ENCODE measurements around the gene EPHA6.

Gene EPHA6

DNA sequence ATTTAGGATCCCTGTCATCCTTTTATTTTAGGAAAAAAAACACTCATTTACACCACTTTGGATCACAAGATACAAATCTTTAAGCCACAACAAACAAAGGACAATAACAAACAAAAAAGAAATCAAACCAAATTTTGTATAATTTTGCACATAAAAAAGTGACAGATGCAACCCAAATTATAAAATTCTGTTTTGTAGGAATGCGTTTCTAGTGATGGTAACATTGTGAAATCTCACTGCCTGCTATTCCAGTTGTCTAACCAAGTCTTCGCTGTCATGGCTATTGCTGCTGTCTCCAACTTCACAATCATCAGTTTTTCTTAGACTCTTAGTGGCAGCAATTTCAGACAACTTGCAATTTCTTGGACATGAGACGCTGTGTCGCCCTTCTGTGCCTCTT lies 891.8 kb downstream of the EPHA6 start:
- DNase-seq (ENCODE audit: low spot score): no peak

DNA sequence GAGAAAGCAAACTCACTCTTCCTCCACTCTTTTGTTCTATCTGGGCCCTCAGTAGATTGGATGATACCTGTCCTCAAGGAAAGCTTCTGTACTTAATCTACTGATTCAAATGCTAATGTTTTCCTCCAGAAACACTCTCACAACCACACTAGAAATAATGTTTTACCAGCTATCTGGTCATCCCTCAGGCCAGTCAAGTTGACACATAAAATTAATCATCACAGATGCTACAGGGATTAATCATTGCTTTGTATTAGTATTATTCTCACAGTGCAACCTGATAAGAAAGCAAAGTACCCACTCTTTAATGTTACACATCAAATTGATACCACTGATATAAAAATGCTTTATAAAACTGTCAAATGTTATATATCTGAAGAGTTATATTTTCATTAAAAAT lies 897.3 kb downstream of the EPHA6 start:
- DNase-seq (ENCODE audit: low spot score): no peak

DNA sequence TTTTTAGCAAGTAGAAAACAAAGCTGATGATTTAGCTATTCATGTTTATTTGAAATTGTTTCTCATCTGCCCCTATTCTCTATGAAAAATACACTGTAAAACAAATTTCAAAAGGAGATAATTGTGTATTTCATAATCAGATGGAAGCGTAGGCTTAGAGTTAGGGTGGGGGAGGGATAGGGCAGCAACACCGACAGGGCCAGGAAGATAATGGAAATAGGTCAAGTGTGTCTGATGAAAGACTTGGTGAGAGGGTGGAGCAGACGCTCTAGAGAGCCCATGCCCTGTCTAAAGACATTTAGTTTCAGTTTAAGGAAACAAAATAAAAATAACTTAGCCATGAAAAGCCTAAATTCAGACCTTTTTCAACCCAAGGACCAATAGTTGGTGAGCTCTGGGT lies 898.5 kb downstream of the EPHA6 start:
- no peak for DNase-seq (ENCODE audit: low spot score)

DNA sequence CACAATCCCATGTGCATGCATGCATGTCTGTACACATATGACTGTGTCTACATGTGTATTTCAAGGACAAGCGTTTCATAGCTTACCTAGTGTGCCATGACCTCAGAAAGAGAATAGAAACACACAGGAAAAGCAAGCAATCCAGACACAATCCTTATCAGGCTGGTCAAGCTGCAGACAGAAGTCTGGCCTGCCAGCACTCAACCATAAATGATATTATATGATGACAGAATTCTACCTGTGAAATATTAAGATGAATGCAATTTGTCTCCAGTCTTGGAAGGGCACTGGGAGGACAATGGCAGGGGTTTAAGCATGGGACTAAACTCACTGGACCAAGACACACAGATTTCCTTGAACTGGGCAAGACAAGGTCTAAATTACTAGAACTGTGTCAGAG lies 899.2 kb downstream of the EPHA6 start:
- no peak for DNase-seq (ENCODE audit: low spot score)

DNA sequence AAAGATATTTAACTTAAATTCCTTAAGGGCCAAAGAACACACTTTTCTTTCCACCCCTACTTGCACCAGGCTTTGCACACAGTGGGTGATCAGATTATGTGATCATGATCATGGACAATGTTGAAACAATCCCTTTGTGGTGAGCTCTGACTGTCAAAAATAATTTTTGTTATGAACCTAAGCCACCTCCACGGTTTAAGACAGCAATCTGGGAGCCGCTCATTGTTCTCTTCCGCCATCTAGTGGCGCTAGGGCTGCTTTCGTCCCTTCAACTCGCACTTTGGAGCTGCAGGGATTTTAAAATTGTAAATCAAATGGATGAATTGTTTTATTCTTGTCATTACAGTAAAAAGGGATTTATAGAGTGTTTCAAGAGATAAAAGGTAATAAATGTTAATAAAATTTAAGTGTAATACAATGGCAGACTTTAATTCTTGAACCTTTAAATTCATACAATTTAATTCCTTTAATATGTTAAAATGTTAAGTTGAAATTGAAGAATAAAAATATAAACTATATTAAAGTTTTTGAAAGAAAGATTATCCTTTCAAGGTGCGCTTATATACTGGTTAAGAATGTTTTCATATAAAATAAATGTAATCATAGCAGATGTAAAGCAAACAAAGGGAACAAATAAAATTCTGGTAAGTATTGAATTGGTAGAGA lies 904.9 kb downstream of the EPHA6 start:
- DNase-seq (ENCODE audit: low spot score): peak; percentile 67

DNA sequence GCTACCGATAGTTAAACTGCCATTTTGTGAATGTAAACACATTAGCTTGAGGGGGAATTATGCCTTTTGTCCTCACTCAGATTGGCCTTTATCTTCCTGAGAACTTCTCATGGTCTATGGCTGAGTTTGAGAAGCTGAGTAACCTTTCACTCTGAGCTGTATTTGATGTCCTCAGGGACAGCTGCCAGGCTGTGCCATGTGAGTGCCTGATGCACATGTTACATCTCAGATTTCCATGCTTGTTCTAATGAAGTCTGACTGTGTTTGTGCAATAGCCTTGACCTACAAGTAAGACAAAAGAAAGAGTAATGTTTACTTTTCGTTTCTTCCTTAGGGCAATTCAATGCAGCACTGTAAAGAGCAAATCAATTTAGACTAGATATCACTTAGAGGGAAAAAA lies 906.0 kb downstream of the EPHA6 start:
- DNase-seq (ENCODE audit: low spot score): no peak

DNA sequence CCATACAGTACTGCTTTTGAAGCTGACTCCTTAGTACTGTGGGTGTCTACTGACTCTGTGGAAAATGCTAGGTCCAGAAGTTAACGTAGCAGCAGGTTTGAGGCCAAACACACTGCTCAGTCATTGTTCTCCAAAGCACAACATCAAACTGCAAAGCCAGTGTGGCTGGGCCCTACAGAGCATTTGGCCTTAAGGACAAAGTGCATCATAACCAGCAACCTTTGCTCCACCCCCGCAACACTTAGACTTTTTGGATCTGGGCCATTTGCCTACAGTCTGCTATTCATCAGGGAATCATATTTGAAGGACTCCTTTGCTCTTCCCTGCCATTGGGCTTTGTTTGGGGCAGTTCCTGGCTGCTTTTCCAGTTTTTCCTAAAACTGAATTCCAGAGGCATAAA lies 907.1 kb downstream of the EPHA6 start:
- no peak for DNase-seq (ENCODE audit: low spot score)

DNA sequence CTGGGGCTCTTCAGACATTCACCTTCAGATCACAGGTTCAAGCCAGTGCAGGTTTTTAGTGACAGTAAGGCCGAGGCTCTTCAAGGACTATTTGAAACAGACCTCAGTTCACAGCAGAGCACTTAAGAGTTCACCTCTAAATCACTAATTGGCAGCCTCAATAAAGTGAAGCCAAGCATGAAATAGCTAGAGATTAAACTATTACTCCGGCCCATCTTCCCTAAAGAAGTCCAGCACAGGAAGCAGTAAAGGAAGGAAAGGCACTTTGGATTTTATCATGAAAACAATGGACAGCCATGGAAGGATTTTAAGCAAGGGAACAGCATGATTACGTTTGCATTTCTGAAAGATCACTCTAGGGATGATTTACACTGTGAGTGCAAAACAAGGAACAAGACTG lies 922.5 kb downstream of the EPHA6 start:
- no peak for DNase-seq (ENCODE audit: low spot score)

DNA sequence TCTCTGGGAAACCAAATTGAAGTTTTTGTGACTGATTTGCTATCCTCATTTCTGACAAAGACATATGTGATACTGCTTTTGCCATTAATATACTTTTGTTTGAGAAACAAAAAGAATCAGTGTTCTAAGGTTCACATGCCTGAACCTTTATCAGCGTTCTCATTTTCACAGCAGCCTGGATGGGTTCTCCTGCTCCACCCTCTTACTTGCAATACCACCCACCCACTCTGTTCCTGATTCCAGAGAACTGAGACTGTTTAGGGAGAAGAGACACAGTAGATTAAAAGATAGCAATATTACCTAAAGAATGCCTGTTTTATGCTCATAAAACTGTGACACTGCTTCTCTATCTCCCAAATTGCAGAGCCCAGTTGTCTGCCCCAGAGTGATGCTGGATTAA lies 924.4 kb downstream of the EPHA6 start:
- no peak for DNase-seq (ENCODE audit: low spot score)

DNA sequence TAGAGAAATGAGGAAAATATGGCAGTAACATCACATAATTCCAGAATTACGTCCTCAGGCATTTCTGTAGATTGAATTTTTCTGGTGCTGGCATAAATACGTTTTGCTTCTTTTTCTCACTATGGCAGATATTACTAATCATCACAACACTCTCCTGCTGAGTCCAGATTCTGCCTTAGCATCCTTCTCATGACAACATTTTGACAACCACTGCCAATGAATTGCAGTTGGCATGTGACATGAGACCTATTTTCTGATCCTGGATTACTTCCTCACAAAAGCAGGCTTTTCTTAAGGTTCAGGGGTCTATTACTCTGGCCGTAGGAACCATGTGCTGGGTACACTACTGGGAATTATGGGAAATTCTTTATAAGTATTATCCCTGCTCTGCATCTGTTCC lies 927.6 kb downstream of the EPHA6 start:
- no peak for DNase-seq (ENCODE audit: low spot score)

DNA sequence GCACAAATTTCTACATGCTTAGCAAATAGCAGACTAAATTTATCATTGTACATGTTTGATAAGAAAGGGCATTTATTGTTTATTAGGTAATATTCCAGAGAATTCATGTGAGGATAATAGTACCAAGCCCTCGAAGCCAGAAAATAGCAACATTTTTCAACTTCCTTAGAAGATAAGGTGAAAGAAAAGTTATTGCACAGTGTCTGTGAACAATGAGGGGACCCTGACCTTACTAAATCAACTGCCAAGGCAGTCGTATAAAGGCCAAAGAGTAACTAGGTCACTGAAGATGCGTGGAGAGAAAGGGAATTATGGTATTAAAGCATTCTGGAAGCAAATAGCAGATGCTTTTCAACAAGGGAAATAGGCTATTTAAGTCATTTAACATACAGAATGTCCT lies 929.9 kb downstream of the EPHA6 start:
- DNase-seq (ENCODE audit: low spot score): no peak

DNA sequence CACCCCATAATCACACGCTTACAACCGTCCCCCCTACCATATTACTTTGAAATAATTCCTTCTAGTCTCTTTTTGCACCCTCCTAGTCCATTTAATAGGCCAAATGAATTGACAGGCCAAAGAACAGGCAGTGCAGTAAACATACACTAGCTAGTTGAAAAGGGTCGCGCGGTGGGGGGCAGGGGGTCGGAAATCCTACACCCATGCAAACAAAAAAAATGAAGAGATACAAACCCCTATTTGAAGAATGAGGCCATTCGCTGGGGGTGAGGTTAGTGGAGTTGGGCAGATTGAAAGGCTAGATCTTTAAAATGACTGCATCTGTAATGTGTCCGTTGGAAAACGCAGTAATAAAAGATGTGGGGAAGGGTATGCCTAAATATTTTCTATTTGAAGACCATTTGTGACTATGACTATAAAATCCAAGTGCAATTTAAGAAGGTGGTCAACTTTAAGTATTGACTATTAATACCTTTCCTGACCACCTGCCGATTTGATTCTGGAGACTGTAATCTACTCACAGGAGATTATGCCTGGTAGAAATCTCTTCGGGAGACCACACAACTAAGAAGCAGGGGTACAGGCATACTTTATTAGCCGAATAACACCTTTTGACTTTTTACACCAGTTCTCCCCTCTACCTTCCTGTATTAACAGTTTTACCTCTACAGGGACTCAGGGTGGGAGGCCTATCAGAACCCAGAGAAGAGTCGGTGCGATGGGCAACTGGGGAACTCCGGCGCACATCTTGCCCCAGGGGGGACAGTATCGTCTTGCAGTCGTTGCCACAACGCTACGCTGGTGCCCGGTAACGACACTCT lies 949.4 kb downstream of the EPHA6 start:
- peak; percentile 0 for DNase-seq (ENCODE audit: low spot score)

DNA sequence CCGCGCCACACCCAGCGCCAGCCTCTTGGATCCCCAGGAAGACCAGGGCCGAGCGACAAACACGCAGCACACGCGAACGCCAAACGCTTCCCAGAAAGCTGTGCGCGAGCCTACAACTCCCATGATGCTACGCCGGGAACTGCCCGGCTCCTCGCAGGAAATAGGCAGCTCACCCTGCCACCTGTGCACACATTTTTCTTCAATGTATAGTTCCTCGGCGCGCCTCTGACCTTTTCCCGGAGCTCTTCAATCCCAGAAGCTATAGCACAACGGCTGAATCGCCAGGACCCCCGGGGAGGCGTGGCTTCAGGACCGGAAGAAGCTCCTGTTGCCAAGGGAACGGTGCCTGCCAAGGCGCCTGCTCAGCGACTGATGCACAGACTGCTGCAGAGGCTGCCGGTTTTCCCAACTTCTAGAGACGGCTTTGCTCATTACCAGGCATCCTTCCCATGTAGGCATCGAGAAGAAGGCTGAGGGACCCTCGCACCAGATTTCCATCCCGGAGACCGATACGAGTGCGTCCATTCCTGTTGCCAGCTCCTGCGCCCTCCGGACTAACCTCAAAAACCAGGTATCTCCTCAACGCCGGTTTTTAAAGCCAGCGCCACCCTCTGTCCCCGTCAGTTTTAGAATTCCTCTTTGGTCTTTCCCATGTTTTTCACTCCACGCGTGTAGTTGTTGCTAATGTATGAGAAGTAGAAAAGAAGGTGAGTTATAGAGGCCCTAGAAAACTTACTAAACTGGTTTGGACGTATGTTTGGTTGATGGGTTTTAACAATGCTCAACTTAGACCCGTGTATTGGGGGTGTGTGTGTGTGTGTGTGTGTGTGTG lies 950.2 kb downstream of the EPHA6 start, which contains the start of gene ARL6:
TSS of gene ARL6 (plus strand) at position 352 of the 832 bp plus-strand sequence. CDS start 3,350 bp downstream, outside the sequence.
- DNase-seq (ENCODE audit: low spot score): peak; percentile 82

DNA sequence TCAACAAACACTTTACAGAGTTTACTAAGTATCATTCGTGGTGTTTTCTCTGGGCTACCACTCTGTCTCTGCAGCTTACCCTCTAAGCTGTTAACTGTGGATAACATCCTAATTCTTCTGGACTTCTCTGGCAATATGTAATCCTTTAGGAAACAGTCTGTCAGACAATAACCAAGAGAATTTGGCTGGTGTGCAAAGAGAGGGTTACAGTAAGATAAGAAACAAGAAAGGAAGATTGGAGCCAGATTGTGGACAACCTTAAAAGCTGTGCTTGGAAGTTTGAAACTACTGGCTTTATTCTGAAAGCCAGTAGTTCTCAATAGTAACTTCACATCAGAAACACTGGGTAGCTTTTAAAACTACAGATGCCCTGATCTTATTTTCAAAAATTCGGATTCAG lies 950.9 kb downstream of the EPHA6 start:
- no peak for DNase-seq (ENCODE audit: low spot score)

DNA sequence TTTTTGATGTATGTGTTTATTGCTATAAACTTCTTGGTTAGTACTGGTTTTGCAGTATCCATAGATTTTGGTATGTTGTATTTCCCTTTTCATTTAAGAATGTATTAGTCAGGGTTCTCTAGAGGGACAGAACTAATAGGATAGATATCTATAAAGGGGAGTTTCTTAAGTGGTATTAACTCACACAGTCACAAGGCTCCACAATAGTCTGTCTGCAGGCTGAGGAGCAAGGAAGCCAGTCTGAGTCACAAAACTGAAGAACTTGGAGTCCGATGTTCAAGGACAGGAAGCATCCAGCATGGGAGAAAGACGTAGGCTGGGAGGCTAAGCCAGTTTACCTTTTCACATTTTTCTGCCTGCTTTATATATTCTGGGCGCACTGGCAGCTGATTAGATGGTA lies 958.5 kb downstream of the EPHA6 start:
- DNase-seq (ENCODE audit: low spot score): no peak

DNA sequence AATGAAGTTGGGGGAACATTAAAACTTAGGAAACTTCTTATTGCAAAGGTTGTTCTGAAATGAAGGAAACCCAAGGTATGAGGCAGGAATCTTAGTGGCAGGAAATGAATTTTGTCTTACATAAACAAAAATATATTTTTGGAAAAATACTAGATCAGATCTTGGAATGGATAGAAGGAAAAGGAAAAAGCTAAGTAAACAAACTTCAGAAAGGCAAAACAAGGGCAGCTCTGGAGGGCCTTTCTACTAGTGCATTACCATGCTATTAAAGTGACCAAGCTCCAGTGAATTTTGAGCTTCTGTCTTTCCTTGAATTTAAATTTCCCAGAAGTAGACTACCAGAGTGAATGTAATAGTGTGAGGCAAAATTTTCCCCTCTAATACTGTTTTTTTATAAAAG lies 963.8 kb downstream of the EPHA6 start:
- no peak for DNase-seq (ENCODE audit: low spot score)

DNA sequence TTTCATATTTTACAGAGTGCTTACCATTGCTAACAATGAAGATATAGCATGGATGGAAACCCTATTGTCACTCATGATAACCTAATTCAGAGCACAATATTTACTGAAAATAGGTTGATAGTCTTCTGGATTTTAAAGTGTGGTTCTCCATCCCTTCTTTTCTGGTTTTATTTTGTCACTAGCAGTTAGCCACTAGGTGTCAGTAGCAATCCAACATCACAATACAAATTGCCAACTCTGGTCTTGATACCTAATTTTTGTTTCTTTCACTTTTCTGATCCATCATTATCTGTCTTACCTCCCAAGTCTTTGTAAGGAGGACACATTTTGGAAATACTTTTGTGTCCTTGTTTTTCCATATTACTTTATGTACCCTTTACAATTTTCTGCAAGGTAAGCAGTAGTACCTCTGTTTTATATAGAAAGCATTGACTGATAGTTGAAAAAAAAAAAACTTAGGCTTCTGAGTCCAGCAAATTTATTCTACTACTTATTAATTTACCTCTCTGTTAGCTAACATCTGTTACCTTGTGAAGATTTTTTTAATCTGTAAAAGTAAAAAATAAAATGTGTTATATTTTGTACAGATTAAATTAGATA lies 979.1 kb downstream of the EPHA6 start:
- peak; percentile 33 for DNase-seq (ENCODE audit: low spot score)

DNA sequence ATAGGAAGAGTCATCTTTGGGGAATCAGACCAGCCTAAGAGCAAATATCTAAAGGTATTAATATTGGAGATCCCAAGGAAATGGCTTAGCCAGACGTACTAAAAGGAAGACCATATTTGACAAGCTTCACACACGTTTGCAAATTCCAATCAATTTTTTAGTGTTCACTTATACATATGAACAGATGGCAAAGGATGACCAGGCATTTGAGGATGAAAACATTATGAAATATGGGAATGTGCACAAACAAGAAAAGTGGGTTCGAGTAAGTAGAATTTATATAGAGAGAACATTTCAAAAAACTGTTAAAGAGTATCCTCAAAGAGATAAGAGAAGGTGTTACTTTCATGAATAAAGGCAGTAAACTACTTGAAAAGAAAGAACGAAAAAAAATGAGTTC lies 981.6 kb downstream of the EPHA6 start:
- DNase-seq (ENCODE audit: low spot score): no peak

All from SW480 (cell line).